SK-N-SH (cell line): Measurements from ENCODE around the gene DUSP2. TPM values are rescaled to one million over a fixed set of nuclear protein-coding genes. Genes with fewer than 3 reads are reported as not detected.
A peak's percentile ranks its signal among the peaks of the same experiment; 100 is the strongest.

Experiments
- CTCF ChIA-PET: fragments of 300-600, 350-600 bp; formaldehyde crosslinking; extraction: SDS; loops from one replicate; lab custom pipeline; 2021; lab: Yijun Ruan, JAX
- POLR2A ChIA-PET: fragments of 350-600 bp; sonication (Branson Sonifier 250); formaldehyde crosslinking; extraction: SDS; loops from one replicate; lab custom pipeline; 2020; ENCODE audit warnings: antibody characterized with exemption, inconsistent platforms; lab: Yijun Ruan, JAX
- DNase-seq: peaks from one replicate; pipeline ENCODE4 v3.0.0; 2012
- H2AFZ ChIP-seq: fragments of 200-600 bp; sonication (generic); 2 replicates; pipeline ENCODE4 v1.8.1; 2016; ENCODE audit warnings: antibody characterized with exemption, mild to moderate bottlenecking, low read depth
- H3F3A ChIP-seq: fragments of 200-600 bp; sonication (generic); replicated peaks from 2 replicates; pipeline ENCODE3; 2016; ENCODE audit warnings: antibody characterized with exemption, mild to moderate bottlenecking; ENCODE audit not compliant: insufficient read depth
- H3K27ac ChIP-seq, 2 experiments: fragments of 200-500 bp in 1 of 2; fragments of 200-600 bp in 1 of 2; sonication (Bioruptor generic) in 1 of 2; sonication (generic), shearing (Covaris generic) in 1 of 2; 2 replicates each; pipeline versions ENCODE4 v1.5.1 to v1.6.1; 2014 to 2016; ENCODE audit warnings: low read depth in 2 of 2, inconsistent platforms in 1 of 2, low read length in 1 of 2, mild to moderate bottlenecking in 1 of 2, mixed read lengths in 1 of 2
- H3K27me3 ChIP-seq: fragments of 200-600 bp; sonication (generic), shearing (Covaris generic); 2 replicates; pipeline ENCODE4 v1.6.1; 2016; ENCODE audit warnings: mixed run types; ENCODE audit not compliant: insufficient read depth
- H3K36me3 ChIP-seq, 2 experiments: fragments of 200-500 bp in 1 of 2; fragments of 200-600 bp in 1 of 2; sonication (Bioruptor generic) in 1 of 2; sonication (generic) in 1 of 2; replicated peaks in 1 of 2; 2 replicates each; pipeline versions ENCODE3 to v1.5.1; 2014 to 2016; ENCODE audit warnings: low read length in 1 of 2, mild to moderate bottlenecking in 1 of 2; ENCODE audit not compliant: insufficient read depth in 2 of 2, control insufficient read depth in 1 of 2
- H3K4me1 ChIP-seq, 2 experiments: fragments of 200-500 bp in 1 of 2; fragments of 200-600 bp in 1 of 2; sonication (Bioruptor generic) in 1 of 2; sonication (generic), shearing (Covaris generic) in 1 of 2; 2 replicates each; pipeline versions ENCODE4 v1.5.1 to v1.6.1; 2014 to 2016; ENCODE audit warnings: low read depth in 1 of 2, low read length in 1 of 2, mixed run types in 1 of 2; ENCODE audit not compliant: insufficient read depth in 2 of 2, control insufficient read depth in 1 of 2
- H3K4me2 ChIP-seq: fragments of 200-600 bp; sonication (generic), shearing (Covaris generic); 2 replicates; pipeline ENCODE4 v1.6.1; 2017; ENCODE audit warnings: mixed run types
- H3K4me3 ChIP-seq, 2 experiments: fragments of 200-500 bp in 1 of 2; fragments of 200-600 bp in 1 of 2; sonication (Bioruptor generic) in 1 of 2; sonication (generic), shearing (Covaris generic) in 1 of 2; 2 replicates each; pipeline versions ENCODE4 v1.5.1 to v1.8.1; 2014 to 2016; ENCODE audit warnings: low read depth in 2 of 2, inconsistent platforms in 1 of 2, low read length in 1 of 2, mild to moderate bottlenecking in 1 of 2, mixed read lengths in 1 of 2, moderate library complexity in 1 of 2
- H3K79me2 ChIP-seq: fragments of 200-600 bp; sonication (generic); 2 replicates; pipeline ENCODE4 v1.8.1; 2017; ENCODE audit warnings: mild to moderate bottlenecking; ENCODE audit not compliant: insufficient read depth
- H3K9ac ChIP-seq: fragments of 200-600 bp; sonication (generic); 2 replicates; pipeline ENCODE4 v1.6.1; 2017; ENCODE audit warnings: mixed run types
- H3K9me2 ChIP-seq: fragments of 200-600 bp; sonication (generic); 2 replicates; pipeline ENCODE4 v1.6.1; 2017; ENCODE audit warnings: mixed run types
- H3K9me3 ChIP-seq: fragments of 200-600 bp; sonication (generic); 2 replicates; pipeline ENCODE4 v1.6.1; 2017; ENCODE audit warnings: mixed run types, mild to moderate bottlenecking, moderate library complexity
- H4K20me1 ChIP-seq: fragments of 200-600 bp; sonication (generic); 2 replicates; pipeline ENCODE4 v1.6.1; 2017; ENCODE audit warnings: mild to moderate bottlenecking, mixed run types; ENCODE audit not compliant: insufficient read depth
- CTCF ChIP-seq: fragments of 200-600 bp; sonication (generic); IDR thresholded peaks from 2 replicates; pipeline ENCODE4 v1.6.1; 2017; ENCODE audit warnings: antibody characterized with exemption, mild to moderate bottlenecking, moderate library complexity
- EZH2phosphoT487 ChIP-seq: fragments of 200-600 bp; sonication (generic); IDR thresholded peaks from 2 replicates; pipeline ENCODE4 v1.6.1; 2017; ENCODE audit warnings: low read depth, mixed run types, mild to moderate bottlenecking, antibody characterized with exemption, moderate library complexity, borderline replicate concordance
- FOSL2 ChIP-seq: IDR thresholded peaks from 2 replicates; pipeline ENCODE4 v1.4.0; 2012; ENCODE audit warnings: low read depth, mild to moderate bottlenecking, moderate library complexity, borderline replicate concordance
- FOXJ3 ChIP-seq: sonication (generic); formaldehyde crosslinking; IDR thresholded peaks from 2 replicates; pipeline ENCODE4 v1.5.1; 2020; ENCODE audit warnings: mild to moderate bottlenecking, missing genetic modification reagents
- JUND ChIP-seq: IDR thresholded peaks from 2 replicates; pipeline ENCODE4 v1.4.0; 2012
- MAX ChIP-seq: IDR thresholded peaks from 2 replicates; pipeline ENCODE4 v1.4.0; 2012; ENCODE audit warnings: low read depth
- MEF2A ChIP-seq: IDR thresholded peaks from 2 replicates; pipeline ENCODE4 v1.4.0; 2012; ENCODE audit warnings: low read depth, borderline replicate concordance
- MXI1 ChIP-seq: IDR thresholded peaks from 2 replicates; pipeline ENCODE4 v1.6.1; 2012; ENCODE audit warnings: mild to moderate bottlenecking, low read depth, low read length, improper control_type of control experiment
- PBX3 ChIP-seq: IDR thresholded peaks from 2 replicates; pipeline ENCODE4; 2012
- RAD21 ChIP-seq: IDR thresholded peaks from 2 replicates; pipeline ENCODE4 v1.6.1; 2012; ENCODE audit warnings: mild to moderate bottlenecking, low read length
- RFX5 ChIP-seq: IDR thresholded peaks from 2 replicates; pipeline ENCODE4 v1.6.1; 2012; ENCODE audit warnings: mild to moderate bottlenecking, improper control_type of control experiment, low read length
- RXRA ChIP-seq: IDR thresholded peaks from 2 replicates; pipeline ENCODE4 v1.4.0; 2012; ENCODE audit warnings: low read depth, mild to moderate bottlenecking, borderline replicate concordance
- SIN3A ChIP-seq: IDR thresholded peaks from 2 replicates; pipeline ENCODE4 v1.6.1; 2012; ENCODE audit warnings: low read depth, mild to moderate bottlenecking, low read length, moderate library complexity, borderline replicate concordance
- SMC3 ChIP-seq: IDR thresholded peaks from 2 replicates; pipeline ENCODE4 v1.6.1; 2012; ENCODE audit warnings: low read depth, low read length, improper control_type of control experiment
- TAF1 ChIP-seq: IDR thresholded peaks from 2 replicates; pipeline ENCODE4 v1.6.1; 2012; ENCODE audit warnings: low read depth, mild to moderate bottlenecking, low read length, moderate library complexity, borderline replicate concordance
- TEAD4 ChIP-seq: IDR thresholded peaks from 2 replicates; pipeline ENCODE4 v1.4.0; 2012; ENCODE audit warnings: mild to moderate bottlenecking, borderline replicate concordance; ENCODE audit not compliant: insufficient read depth
- ZBTB33 ChIP-seq: IDR thresholded peaks from 2 replicates; pipeline ENCODE4 v1.4.0; 2012; ENCODE audit warnings: low read depth, borderline replicate concordance
- WGBS: methylation state at CpG from one replicate; pipeline ENCODE4 v1.1.6; 2017; ENCODE audit warnings: low lambda C conversion rate; 5-methylcytosine and 5-hydroxymethylcytosine counted together
- polyA plus RNA-seq, 3 experiments: library from polyadenylated mRNA; depleted of rRNA; stranded (reverse); fragments of >200 nt; gene quantifications; 2 replicates each; pipeline ENCODE4 v1.2.3, GENCODE V29; 2012

DUSP2 gene
- polyA plus RNA-seq, 1 of the 3 experiments (the other 2 are of a cell fraction), result 0.79 TPM

GRCh38 chr2:96175951-96176350, 30.7 kb upstream of the DUSP2 start:
- no peak overlapping the region for H3K27ac ChIP-seq
- POLR2A ChIA-PET, result interaction anchor here (1.3 kb wide), 1 partner anchor 58 kb away, joined by 3 read pairs; no protein-coding TSS in a partner anchor

GRCh38 chr2:96174251-96175144, 29.3 kb upstream of the DUSP2 start:
- no peaks in the 10 kb centered on the region for H4K20me1 ChIP-seq
- H3K9me2 ChIP-seq, result no peaks in the 10 kb centered on the region
- TF ChIP-seq SIN3A (no peak), RXRA (no peak), RFX5 (no peak), RAD21 (peak; percentile 98), ZBTB33 (no peak), FOXJ3 (CRISPR knock-in tag) (no peak), CTCF (peak; percentile 91), TEAD4 (no peak), MXI1 (peak; percentile 41; the same call in 1 of the 2 replicates), SMC3 (peak; percentile 97), PBX3 (peak; percentile 29; the same call in 1 of the 2 replicates)
- no peak overlapping the region for H3K27ac ChIP-seq
- 64% methylated on average over 7 of the region's 8 CpGs for WGBS
- ChIA-PET POLR2A (interaction anchor here (1.0 to 1.7 kb wide), 2 partner anchors 38 to 152 kb away, joined by 5 to 6 read pairs; no protein-coding TSS in a partner anchor), CTCF (interaction anchor here (0.7 to 5.1 kb wide), 53 partner anchors 9 to 360 kb away, joined by 3 to 102 read pairs (median 6); partner anchors contain the start of genes ADRA2B, ASTL and DUSP2)
- H3K4me2 ChIP-seq, result no peak overlapping the region
- peak; percentile 85 for DNase-seq
- peaks cover 4% of the 10 kb centered on the region; the same call in 1 of the 2 replicates for H3K9me3 ChIP-seq
- no peak overlapping the region; a peak in 1 of 4 replicates for H3K4me3 ChIP-seq
- H3K9ac ChIP-seq, result no peak overlapping the region
- H3F3A ChIP-seq, result peaks cover 20% of the 10 kb centered on the region
- no peaks in the 10 kb centered on the region for H3K27me3 ChIP-seq
- H3K79me2 ChIP-seq, result no peaks in the 10 kb centered on the region
- peaks cover 2 to 4% of the 10 kb centered on the region in 2 experiments; a peak in 3 of 4 replicates for H3K4me1 ChIP-seq
- no peaks in the 10 kb centered on the region for H3K36me3 ChIP-seq
- no peak overlapping the region for H2AFZ ChIP-seq

More at GRCh38 chr2:96175951-96176350, 30.7 kb upstream of the DUSP2 start:
- Histone ChIP-seq H4K20me1 (no peaks in the 10 kb centered on the region), H3K79me2 (no peaks in the 10 kb centered on the region), H3K36me3 (no peaks in the 10 kb centered on the region), H3K4me2 (no peak overlapping the region), H2AFZ (no peak overlapping the region; the same call in 1 of the 2 replicates), H3K9me2 (no peaks in the 10 kb centered on the region), H3F3A (peaks cover 13% of the 10 kb centered on the region), H3K27me3 (no peaks in the 10 kb centered on the region), H3K9ac (no peak overlapping the region), H3K4me1 (peaks cover 2 to 4% of the 10 kb centered on the region in 2 experiments; a peak in 3 of 4 replicates), H3K4me3 (no peak overlapping the region), H3K9me3 (no peaks in the 10 kb centered on the region)
- TF ChIP-seq TAF1, result no peak
- 0 out of 2 replicates have a peak, but pooled peaks have one; percentile 17 for TF ChIP-seq MAX
- TF ChIP-seq RXRA, result no peak
- no peak for TF ChIP-seq JUND
- TF ChIP-seq FOSL2, result peak; percentile 41; the same call in 1 of the 2 replicates
- TF ChIP-seq EZH2phosphoT487, result no peak
- TF ChIP-seq MEF2A, result no peak
- WGBS, result 72% methylated on average over 6 of the region's 6 CpGs
- CTCF ChIA-PET, result interaction anchor here (2.1 to 5.1 kb wide), 9 partner anchors 9 to 183 kb away, joined by 6 to 102 read pairs (median 35); partner anchors contain the start of genes ADRA2B and ASTL
- no peak for DNase-seq
